NCI-H748 (cell line): Measurements from ENCODE around the gene C16orf96.

Source experiments
- DNase-seq: peaks from one replicate; lab custom pipeline; 2025; ENCODE audit not compliant: unreplicated experiment; lab: John Stamatoyannopoulos, UW

The C16orf96 gene

GRCh38 chr16:4615384-4616046 is 59.4 kb downstream of the C16orf96 start:
- no peak for DNase-seq

GRCh38 chr16:4616047-4616811 is 60.1 kb downstream of the C16orf96 start:
- peak; percentile 99 for DNase-seq

GRCh38 chr16:4617880-4618279 is 61.7 kb downstream of the C16orf96 start:
- DNase-seq, result no peak

GRCh38 chr16:4618645-4619418 is 62.7 kb downstream of the C16orf96 start:
- peak; percentile 27 for DNase-seq

- DNase-seq, result no peak
Observed at GRCh38 chr16:4623593-4623992, 67.5 kb downstream of the C16orf96 start.

- peak; percentile 94 for DNase-seq
Observed at GRCh38 chr16:4624015-4624826, 68.1 kb downstream of the C16orf96 start, which contains the start of gene MGRN1. Gene MGRN1 (plus strand): TSS chr16:4624826. CDS start chr16:4624961, 135 bp downstream.

- DNase-seq, result peak; percentile 71
Observed at GRCh38 chr16:4624827-4625559, 68.9 kb downstream of the C16orf96 start.

GRCh38 chr16:4625560-4626159 is 69.5 kb downstream of the C16orf96 start:
- no peak for DNase-seq

GRCh38 chr16:4626396-4626795 is 70.3 kb downstream of the C16orf96 start:
- no peak for DNase-seq

- no peak for DNase-seq
Observed at GRCh38 chr16:4628283-4628682, 72.1 kb downstream of the C16orf96 start.

- DNase-seq, result no peak
Observed at GRCh38 chr16:4631444-4631843, 75.3 kb downstream of the C16orf96 start.

GRCh38 chr16:4633910-4634635 is 77.9 kb downstream of the C16orf96 start:
- DNase-seq, result no peak

GRCh38 chr16:4634768-4635167 is 78.6 kb downstream of the C16orf96 start:
- no peak for DNase-seq

- DNase-seq, result no peak
Observed at GRCh38 chr16:4636196-4636595, 80.1 kb downstream of the C16orf96 start.

- no peak for DNase-seq
Observed at GRCh38 chr16:4637501-4638166, 81.5 kb downstream of the C16orf96 start.

GRCh38 chr16:4639899-4640509 is 83.9 kb downstream of the C16orf96 start:
- DNase-seq, result no peak

GRCh38 chr16:4640572-4641305 is 84.6 kb downstream of the C16orf96 start:
- no peak for DNase-seq
